Upper lobe of right lung (tissue), 1 donor: ENCODE measurements around the gene TNPO3. TPM values are rescaled to one million over a fixed set of nuclear protein-coding genes. Genes with fewer than 3 reads are reported as not detected.
"Not testable (repeated sequence)": the region's sequence is repeated elsewhere in the genome, so short reads cannot be mapped to it uniquely, and the experiment has no call there.

Source experiments
- ATAC-seq: fragments of 200-7000 bp; cut with Tn5 transposase; one replicate; pipeline ENCODE4 v1.9.1; 2020; ENCODE audit warnings: mild to moderate bottlenecking, moderate library complexity
- DNase-seq: peaks from one replicate; pipeline ENCODE4 v3.0.0-alpha.2; 2020
- H3K27ac ChIP-seq: fragments of 200-600 bp; one replicate; pipeline ENCODE4 v1.8.0; 2022
- H3K27me3 ChIP-seq: fragments of 200-600 bp; one replicate; pipeline ENCODE4 v1.8.0; 2022; ENCODE audit warnings: mild to moderate bottlenecking
- H3K36me3 ChIP-seq: fragments of 200-600 bp; one replicate; pipeline ENCODE4 v1.8.0; 2022
- H3K4me1 ChIP-seq: fragments of 200-600 bp; one replicate; pipeline ENCODE4 v1.8.0; 2022
- H3K4me3 ChIP-seq: fragments of 200-600 bp; one replicate; pipeline ENCODE4 v1.8.0; 2022; ENCODE audit warnings: mild to moderate bottlenecking
- H3K9me3 ChIP-seq: fragments of 200-600 bp; one replicate; pipeline ENCODE4 v1.8.0; 2022
- CTCF ChIP-seq: fragments of 200-600 bp; IDR thresholded peaks from one replicate; pipeline ENCODE4 v1.8.0; 2022; ENCODE audit warnings: antibody characterized with exemption
- intact Hi-C: fragments of 100-400 bp; cut with DNase I; formaldehyde crosslinking; loops from one replicate; pipeline ENCODE4 v1.11.0; 2022
- total RNA-seq: library from RNA; stranded (reverse); fragmentation: NEBNext Ultra II Directional; extraction: Animal tissue kit (Norgen Biotek cat#: 25700); gene quantifications from one replicate; pipeline ENCODE4 v1.2.1, GENCODE V29; 2021
- donor health status: DM: no; HTN: yes; CAD: no; lungs with severe emphysema.

TNPO3 gene
- total RNA-seq, 1 donor from 2014 or later = 31.1 TPM

- Histone ChIP-seq H3K9me3 (no peaks in the 10 kb centered on the region), H3K4me1 (no peaks in the 10 kb centered on the region), H3K4me3 (no peak overlapping the region), H3K27ac (no peak overlapping the region), H3K36me3 (no peaks in the 10 kb centered on the region), H3K27me3 (peaks cover 9% of the 10 kb centered on the region)
- intact Hi-C loops = no loop called here
- ATAC-seq = no peak
- TF ChIP-seq CTCF = no peak
- DNase-seq = no peak
Observed at GRCh38 chr7:129067943-129068548, 13.1 kb upstream of the TNPO3 start.

GRCh38 chr7:129067132-129067561 is 12.2 kb upstream of the TNPO3 start:
- ATAC-seq, intact Hi-C loops, H3K27ac ChIP-seq, H3K9me3 ChIP-seq, H3K36me3 ChIP-seq, H3K27me3 ChIP-seq, DNase-seq, H3K4me3 ChIP-seq, H3K4me1 ChIP-seq: not testable (repeated sequence)

GRCh38 chr7:129066290-129067131 is 11.6 kb upstream of the TNPO3 start:
- DNase-seq (no peak), ATAC-seq (no peak)
- TF ChIP-seq CTCF = no peak
- H3K4me3 ChIP-seq = no peak overlapping the region
- H3K4me1 ChIP-seq = no peaks in the 10 kb centered on the region
- no peak overlapping the region for H3K27ac ChIP-seq
- H3K36me3 ChIP-seq = no peaks in the 10 kb centered on the region
- H3K27me3 ChIP-seq = peaks cover 9% of the 10 kb centered on the region
- no peaks in the 10 kb centered on the region for H3K9me3 ChIP-seq
- intact Hi-C loops = no loop called here

GRCh38 chr7:129055861-129056464 is 1.1 kb upstream of the TNPO3 start:
- H3K9me3 ChIP-seq = no peaks in the 10 kb centered on the region
- no peak overlapping the region for H3K27ac ChIP-seq
- no peaks in the 10 kb centered on the region for H3K36me3 ChIP-seq
- H3K4me3 ChIP-seq = no peak overlapping the region
- no peaks in the 10 kb centered on the region for H3K27me3 ChIP-seq
- DNase-seq = no peak
- intact Hi-C loops = no loop called here
- H3K4me1 ChIP-seq = peaks cover 18% of the 10 kb centered on the region
- no peak for TF ChIP-seq CTCF
- ATAC-seq = no peak

- ATAC-seq (peak; percentile 45), DNase-seq (no peak)
- no peaks in the 10 kb centered on the region for H3K36me3 ChIP-seq
- no peaks in the 10 kb centered on the region for H3K27me3 ChIP-seq
- H3K4me3 ChIP-seq = peak overlapping the region; percentile 92
- H3K27ac ChIP-seq = peak overlapping the region; percentile 98
- intact Hi-C loops = no loop called here
- no peaks in the 10 kb centered on the region for H3K9me3 ChIP-seq
- H3K4me1 ChIP-seq = peaks cover 18% of the 10 kb centered on the region
- TF ChIP-seq CTCF = no peak
Observed at GRCh38 chr7:129055294-129055816, 444 bp upstream of the TNPO3 start.

- peaks cover 18% of the 10 kb centered on the region for H3K4me1 ChIP-seq
- intact Hi-C loops = no loop called here
Observed at GRCh38 chr7:129053938-129054437, 923 bp downstream of the TNPO3 start.

More at GRCh38 chr7:129053938-129054437, 923 bp downstream of the TNPO3 start:
- Histone ChIP-seq H3K27me3 (no peaks in the 10 kb centered on the region), H3K36me3 (no peaks in the 10 kb centered on the region), H3K4me3 (peak overlapping the region; percentile 92), H3K27ac (peak overlapping the region; percentile 98), H3K9me3 (no peaks in the 10 kb centered on the region)
- DNase-seq (no peak), ATAC-seq (no peak)
- no peak for TF ChIP-seq CTCF
